NCI-H748 (cell line): Measurements from ENCODE around the gene KCNK13.
A peak's percentile ranks its signal among the peaks of the same experiment; 100 is the strongest.
"Not testable (repeated sequence)": the region's sequence is repeated elsewhere in the genome, so short reads cannot be mapped to it uniquely, and the experiment has no call there.

ENCODE experiments used
- DNase-seq: peaks from one replicate; lab custom pipeline; 2025; ENCODE audit not compliant: unreplicated experiment; lab: John Stamatoyannopoulos, UW

KCNK13 gene

DNA sequence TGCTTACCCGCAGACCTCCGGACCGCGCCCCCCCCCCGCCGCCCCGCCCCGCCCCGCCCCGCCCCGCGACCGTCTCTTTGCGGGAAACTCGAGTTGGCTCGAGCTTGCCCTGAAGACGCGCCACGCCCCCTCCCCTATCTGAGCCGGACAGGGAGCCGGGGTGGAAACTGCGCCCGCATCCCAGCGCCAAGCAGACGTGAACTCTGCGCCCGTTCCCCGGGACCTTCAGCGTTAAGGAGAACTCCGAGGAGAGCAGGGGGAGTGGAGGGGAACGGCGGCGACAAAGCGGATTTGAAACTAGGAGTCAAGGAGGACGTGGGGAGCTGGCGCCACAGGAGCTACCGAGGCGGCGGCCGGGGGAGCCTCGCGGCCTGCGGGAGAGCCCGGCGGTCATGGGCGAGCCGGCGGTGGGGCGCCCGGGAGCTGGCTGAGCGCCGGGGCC lies at the start of gene KCNK13:
Gene KCNK13, plus strand, starts transcription at position 310 of the 442 bp plus-strand sequence. CDS start 212 bp downstream, outside the sequence.
- peak; percentile 76 for DNase-seq

DNA sequence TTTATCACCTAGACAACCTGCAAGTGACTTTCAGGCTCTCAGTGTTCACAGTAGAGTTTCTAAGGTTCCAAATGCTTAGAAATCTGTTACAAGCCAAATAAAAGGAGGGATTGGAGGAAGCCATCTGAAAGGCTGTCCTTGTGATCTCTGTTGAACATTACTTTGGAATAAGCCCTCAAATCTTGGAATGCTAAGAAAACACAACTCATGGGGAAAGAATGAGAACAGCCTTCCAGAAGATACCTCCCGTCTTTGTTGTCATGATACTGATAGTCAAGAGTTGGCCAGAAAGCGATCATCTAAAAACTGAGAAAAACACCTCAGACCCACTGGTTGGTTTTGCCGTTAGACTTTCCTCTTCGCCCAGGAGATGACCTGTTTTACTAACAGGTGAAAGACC lies 44.4 kb upstream of the KCNK13 start:
- DNase-seq = no peak

DNA sequence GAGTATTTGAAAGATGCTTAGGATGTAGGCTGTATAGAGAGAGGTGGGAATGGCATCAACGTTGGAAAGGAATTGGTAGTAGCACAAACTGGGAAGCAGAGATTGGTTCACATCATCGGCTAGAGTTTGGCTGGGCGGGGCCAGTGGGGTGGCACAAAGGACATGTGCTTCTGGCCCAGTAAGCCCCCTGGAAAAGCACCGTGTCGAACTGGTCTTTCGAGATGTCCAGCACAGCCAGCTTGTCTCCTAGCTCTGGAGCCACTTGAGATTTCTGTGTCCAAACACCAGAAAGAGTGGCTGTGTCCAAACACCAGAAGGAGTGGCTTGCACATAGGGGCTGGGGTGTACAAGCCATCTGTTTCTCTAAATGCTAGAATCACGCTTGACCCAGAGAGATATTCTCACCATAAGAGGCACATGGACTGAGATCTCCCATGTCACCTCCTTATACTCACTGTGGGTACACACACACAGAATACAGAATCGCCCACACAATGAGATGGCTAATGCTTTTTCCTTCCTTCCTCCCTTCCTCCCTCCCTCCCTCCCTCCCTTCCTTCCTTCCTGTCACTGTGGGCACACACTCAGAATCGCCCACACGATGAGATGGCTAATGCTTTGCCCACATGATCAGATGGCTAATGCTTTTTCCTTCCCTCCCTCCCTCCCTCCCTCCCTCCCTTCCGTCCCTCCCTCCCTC lies 41.8 kb upstream of the KCNK13 start:
- no peak for DNase-seq

DNA sequence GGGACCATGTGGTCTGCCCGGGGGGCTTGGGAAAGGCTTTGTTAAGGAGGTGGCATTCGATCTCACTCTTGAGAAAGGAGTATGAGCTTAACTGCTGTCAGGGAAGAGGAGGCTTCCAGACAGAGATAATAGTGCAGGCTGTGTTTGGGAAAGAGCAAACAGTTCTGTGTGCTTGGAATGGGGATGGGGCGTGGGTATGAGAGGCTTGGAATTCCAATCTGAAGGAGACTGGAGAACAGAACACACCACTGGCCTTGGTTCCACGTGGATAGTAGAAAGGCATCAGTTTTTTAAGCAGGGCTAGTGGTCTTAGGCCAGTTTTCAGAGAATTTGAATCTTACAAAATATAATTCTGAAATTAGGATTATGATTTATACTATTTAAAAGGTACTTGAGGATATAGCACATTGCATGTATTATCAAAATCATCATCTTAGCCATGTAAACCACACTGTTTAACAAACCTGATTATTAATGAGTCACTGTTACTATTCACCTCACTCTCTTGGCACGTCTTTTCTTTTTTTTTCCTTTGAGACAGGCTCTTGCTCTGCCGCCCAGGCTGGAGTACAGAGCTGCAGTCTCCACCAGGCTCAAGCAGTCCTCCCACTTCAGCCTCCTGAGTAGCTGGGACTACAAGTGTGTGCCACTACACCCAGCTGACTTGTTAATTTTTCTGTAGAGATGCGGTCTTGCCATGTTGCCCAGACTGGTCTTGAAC lies 38.5 kb upstream of the KCNK13 start:
- no peak for DNase-seq

DNA sequence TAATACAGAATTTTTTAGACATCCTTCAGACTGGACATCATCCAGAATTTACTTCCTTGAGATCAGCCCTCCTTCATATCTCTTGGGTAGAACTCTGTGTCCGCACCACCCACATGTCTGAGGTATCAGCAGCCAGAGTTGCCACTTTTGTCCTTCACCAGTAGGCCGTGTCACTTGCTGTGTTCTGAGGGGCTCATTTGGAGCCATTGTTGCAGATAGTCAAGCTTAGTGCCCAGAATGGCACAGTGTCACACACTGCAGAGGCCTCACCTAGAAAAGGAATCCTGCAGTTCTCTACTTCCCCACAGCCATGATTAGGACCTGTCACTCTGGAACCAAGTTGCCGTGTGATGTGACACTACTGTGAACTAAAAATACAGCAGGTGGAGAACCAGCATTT lies 36.9 kb upstream of the KCNK13 start:
- no peak for DNase-seq

DNA sequence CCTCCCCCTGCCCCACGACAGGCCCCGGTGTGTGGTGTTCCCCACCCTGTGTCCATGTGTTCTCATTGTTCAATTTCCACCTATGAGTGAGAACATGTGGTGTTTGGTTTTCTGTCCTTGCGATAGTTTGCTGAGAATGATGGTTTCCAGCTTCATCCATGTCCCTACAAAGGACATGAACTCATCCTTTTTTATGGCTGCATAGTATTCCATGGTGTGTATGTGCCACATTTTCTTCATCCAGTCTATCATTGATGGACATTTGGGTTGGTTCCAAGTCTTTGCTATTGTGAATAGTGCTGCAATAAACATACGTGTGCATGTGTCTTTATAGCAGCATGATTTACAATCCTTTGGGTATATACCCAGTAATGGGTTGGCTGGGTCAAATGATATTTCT lies 35.2 kb upstream of the KCNK13 start:
- DNase-seq = not testable (repeated sequence)

DNA sequence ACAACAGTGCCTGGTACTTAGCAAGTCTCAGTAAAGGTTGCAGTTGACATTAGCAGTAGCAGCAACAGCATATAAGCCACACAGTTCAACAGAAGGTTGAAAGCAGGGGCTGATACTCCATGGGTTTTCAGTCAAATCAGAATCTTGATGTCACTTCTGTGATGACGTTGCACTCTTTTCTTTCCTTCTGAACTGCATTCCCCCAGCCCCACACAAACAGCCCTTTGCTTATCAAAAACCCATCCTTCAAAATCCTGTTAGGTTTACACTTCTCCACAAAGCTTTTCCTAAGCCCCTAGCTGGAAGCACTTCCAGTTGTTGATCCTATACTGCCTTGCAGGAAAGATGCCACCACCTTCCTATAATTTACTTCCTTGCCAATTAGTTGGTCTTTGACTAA lies 34.0 kb upstream of the KCNK13 start:
- no peak for DNase-seq

DNA sequence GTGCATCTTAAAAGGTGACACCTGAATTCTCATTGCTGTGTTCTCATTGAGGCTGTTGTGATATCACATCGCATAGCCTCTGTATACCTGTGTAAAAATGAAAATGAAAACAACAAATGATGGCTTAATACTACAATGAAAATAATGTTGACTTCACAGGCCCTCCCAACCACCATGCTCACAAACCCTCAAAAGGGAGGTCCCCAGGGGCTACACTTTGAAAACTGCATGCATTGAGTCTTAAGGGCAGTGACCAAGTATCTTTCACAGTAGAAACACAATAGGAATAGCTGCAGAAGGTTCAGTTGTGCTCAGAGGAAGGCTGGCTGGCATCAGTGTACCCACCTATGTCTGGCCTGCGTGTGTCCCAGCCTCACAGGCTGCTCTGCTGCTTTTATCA lies 27.6 kb upstream of the KCNK13 start:
- DNase-seq = no peak

DNA sequence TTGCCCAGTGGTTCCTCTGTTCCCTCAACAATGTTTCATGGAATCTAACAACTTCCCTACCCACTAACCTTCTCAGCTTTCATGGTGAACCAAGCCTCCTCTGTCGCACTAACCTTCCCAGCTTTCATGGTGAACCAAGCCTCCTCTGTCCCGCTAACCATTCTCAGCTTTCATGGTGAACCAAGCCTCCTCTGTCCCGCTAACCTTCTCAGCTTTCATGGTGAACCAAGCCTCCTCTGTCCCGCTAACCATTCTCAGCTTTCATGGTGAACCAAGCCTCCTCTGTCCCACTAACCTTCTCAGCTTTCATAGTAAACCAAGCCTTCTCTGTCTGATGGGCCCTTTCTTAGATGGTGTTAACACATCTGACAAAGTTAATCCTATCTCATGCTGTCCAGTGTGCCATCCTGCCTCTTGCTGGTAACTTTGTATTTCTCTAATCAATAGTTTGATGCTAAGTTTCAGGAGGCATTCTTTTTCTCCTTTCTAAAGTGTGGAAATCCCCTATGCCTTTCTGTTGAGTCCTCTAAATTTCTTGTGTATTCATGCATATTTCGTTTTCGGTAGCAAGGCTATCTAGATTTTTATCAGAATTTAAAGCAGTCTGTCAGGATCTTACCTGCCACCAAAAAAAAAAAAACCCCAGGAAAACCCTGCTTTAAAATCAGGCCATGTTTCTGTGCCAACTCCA lies 26.8 kb upstream of the KCNK13 start:
- no peak for DNase-seq

DNA sequence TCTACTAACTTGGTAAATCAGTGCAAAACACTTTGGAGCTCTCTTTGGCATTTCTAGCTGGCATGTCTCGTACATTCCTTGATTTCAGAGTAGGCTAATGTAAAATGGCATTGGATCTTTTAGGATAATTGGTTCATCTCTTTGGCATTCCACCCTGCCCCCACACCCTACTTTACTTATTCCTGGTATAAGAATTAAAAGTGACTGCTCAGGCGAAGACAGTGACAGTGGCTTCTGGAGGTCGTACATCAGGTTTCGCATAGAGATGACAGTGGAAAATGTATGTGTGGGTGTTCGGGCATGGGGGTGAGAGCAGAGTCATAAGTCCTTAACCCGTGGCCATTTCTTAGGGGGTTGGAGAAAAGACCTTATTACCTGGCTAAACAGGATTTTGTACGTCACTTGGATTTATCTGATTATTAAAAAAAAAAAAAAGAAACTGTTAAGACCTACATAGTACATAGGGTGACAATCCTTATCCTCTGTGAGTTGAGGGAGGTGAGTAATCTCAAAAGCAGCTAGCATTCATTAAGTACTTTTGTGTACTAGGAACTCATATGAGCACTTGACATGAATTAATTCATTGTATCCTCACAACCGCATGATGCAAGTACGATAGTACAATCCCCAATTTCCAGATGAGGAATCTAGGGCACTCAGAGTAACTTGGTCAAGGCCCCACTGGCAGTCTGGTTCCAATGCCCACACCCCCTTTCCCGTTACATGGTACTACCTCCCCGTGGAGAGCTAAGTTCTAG lies 22.4 kb upstream of the KCNK13 start:
- DNase-seq = no peak

DNA sequence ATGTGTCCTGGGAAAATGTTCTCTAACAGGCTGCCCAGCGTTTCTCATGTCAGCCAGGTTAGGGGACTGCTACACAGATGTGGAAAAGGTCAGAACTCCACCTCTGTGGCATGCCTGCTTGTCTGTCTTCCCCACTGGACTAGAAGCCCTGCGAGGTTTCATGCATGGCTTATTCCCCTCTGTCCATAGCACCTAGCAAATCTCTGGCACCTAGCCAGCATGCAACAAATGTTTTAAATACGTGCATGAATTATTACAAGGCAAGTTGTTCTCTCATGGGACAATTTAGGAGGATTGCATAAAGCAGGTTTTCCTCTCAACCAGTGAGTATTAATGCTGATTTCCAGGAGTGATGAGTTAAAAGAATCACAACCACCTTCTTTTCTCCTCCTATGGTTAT lies 21.4 kb upstream of the KCNK13 start:
- no peak for DNase-seq

DNA sequence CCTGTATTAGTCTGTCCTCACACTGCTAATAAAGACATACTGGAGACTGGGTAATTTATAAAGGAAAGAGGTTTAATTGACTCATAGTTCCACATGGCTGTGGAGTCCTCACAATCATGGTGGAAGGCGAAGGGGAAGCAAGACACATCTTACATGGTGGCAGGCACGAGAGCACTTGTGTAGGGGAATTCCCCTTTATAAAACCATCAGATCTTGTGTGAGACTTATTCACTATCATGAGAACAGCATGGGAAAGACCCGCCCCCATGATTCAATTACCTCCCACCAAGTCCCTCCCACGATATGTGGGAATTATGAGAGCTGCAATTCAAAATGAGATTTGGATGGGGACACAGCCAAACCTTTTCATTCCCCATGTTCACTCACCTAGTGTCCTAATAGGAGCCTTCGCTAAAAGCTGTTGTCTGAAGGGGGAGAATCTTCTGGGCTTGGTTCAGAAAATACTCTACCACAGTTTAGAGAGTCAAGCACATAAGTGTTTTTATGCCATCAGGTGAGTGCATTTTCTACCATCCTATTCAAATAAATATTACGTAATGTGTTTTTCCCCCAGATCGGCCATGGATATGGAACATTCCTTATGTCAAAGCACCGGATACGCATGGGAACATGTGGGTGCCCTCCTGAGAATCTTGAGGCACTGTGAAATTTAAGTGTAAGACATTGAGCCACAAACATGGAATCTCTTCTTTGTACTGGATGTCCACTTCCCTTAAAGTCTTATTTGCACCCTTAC lies 19.1 kb upstream of the KCNK13 start:
- no peak for DNase-seq

DNA sequence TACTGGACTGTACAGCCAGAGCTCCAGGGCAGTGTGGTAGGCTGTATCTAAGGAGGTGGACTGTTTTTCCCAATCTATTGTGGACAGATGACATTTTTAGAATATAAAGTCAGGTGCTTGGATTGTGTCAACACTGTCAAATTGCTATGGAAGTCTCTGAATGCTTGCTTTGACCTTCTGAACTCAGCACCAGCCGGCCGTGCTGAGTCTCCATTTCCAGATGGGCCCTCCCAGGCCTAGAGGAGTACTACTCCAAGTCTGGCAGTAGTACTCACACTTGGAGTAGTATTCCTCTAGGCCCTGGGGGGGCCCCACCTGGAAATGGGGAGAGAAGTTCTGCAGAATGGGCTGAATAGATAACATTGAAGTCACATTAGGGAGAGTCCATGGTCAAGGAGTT lies 16.2 kb upstream of the KCNK13 start:
- no peak for DNase-seq

DNA sequence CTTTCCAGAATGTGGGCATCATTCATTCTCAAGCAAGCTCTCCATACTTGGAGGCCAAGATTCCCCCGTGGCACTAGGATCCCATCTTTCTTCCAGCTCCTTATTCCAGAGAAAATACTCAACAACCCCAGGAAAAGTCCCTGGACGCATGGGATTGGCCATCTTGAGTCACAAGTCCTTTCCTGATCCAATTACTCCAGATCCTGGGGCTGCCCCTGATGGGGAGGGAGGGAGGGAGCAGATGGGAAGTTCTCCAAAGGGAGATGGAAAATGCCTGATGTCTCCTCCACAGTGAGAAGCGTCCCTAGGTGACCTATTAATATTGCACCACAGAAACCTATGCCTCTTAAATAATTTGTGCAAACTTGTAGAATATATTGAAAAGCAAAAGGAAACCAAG lies 12.4 kb upstream of the KCNK13 start:
- no peak for DNase-seq

DNA sequence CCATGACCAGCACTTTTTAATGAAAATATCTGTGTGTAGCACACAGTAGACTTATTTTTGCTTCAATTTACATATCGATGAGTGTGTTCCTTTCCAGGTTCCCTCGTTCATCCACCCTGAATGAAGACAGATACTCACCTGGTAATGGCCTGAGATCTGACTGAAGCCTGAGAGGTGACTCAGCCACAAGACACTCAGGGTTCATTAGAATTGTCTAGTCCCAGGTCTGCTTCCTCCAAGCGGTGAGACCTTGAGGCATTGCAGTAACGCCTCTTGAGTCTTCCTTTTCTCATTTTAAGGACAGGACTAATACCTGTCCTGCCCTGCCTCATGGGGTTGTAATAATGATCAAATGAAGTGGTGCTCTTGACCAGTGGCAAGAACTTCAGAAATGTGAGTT lies 11.5 kb upstream of the KCNK13 start:
- no peak for DNase-seq

DNA sequence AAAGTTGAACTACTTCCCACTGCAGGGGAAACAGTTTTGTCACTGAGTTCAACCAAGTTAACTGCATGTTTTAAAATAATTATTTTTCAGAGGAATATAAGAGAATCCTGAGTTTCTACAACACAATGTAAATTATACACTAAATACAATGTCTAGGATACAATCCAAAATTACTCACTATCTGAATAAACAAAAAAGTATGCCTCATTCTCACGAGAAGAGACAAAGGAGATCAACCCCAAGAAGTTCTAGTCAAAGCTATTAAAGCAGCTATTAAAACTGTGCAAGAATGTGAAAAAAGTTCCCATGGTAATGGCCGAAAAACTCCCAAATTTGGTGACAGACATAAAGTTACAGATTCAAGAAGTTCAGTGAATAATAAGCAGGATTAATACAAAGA lies 8.8 kb upstream of the KCNK13 start:
- no peak for DNase-seq

DNA sequence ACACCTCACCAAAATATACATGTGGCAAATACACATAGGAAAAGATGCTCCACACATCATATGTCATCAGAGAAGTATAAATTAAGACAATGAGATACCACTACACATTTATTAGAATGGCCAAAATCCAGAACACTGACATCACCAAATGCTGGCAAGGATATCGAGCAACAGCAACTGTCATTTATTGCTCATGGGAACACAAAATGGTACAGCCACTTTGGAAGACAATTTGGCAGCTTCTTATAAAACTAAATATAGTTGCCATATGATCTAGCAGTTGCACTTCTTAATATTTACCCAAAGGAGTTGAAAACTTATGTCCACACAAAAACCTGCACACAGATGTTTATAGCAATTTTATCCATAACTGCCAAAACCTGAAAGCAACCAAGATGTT lies 7.0 kb upstream of the KCNK13 start:
- no peak for DNase-seq

DNA sequence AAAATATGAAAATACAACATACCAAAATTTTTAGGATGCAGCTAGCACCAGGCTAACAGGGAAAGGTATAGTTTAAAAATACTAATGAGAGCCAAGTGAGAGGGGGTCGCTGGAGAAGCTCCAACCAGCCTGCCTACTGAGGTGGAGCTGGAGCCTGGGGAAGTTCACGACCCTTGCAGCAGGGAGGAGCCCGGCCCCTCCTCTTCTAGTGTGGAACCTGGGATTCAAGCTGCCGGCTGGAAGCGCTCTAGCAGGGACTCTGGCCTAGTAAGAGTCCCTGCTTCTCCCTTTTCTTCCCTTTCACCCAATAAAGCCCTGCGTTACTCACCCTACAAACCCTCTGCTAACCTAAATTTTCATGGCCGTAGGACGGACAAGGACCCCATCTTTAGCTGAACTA lies 5.0 kb upstream of the KCNK13 start:
- no peak for DNase-seq

DNA sequence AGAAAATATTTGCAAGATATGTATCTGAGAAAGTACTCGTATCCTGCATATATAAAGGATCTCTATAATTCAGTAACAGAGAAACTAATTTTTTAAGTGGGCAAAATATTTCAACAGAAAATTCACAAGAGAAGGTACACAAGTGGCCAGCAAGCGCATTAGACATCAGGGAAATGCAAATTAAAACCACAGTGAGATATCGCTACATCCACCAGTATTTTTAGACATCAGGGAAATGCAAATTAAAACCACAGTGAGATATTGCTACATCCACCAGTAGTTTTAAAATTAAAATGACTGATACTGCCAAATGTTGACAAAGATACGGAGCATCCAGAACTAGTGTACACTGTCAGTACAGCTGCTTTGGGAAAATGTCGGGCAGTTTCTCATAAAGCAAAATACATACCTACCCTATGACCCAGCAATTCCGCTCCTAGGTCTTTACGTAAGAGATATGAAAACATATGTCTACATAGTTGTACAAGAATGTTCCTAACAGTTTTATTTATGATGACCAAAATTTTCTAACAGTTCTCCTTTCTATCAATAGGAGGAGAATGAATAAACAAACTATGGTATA lies 2.8 kb upstream of the KCNK13 start:
- DNase-seq = no peak

DNA sequence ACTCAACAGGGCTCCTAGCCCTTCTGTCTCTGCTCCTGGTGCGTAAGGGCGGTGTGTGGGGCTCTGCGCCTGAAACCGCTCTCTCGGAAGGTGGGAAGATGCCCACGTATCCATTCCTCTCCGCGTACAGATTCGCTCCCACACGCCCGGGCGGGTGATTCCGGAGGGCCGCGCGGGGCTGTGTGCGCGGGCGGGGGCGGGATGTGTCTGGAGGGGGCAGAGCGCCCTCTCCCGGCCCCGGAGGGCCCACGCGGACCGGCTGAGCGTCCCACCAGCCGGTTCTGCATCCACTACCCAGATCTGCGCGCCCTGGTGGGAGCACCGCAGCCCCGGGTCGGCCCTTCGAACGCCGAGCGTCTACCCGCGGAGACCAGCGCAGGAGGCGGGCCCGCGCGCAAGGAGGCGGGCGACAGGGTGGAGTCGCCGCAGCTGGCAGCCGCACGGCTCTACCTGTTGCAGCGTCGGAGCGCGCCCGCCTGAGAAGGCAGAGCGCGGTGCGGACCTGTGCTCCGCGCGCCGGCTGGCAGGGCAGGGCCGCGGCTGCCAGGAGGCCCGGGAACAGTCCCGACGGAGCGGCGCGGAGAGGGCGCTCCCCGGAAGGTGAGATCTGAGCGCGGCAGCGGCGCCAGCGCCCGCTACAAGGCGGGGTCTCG lies 1.4 kb upstream of the KCNK13 start:
- DNase-seq = peak; percentile 95
